GM18517 (cell line): ENCODE data around the gene RNF128.
"Not testable (repeated sequence)": the region's sequence is repeated elsewhere in the genome, so short reads cannot be mapped to it uniquely, and the experiment has no call there.

Source experiments
- ATAC-seq: cut with Tn5 transposase; IDR thresholded peaks from one replicate; pipeline ENCODE4 v1.9.1; 2021; ENCODE audit warnings: mild to moderate bottlenecking, moderate library complexity; ENCODE audit not compliant: unreplicated experiment

Gene RNF128

DNA sequence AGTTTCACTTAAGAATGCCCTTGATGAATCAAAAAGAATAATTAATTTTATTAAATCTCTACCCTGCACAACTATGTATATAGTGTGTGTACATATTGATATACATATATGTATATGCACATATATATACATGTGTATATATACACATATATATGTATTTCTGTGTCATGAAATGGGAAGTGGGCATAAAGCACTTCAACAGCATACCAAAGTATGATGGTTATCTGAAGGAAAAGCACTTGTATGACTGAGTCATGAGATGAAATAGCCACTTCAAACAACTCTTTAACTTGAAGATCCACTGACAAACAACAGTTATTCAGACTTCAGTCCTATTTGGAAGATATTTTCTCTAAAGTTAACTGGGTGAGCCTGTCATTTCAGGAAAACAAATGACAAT is 16.3 kb downstream of the RNF128 start:
- ATAC-seq, result no peak

DNA sequence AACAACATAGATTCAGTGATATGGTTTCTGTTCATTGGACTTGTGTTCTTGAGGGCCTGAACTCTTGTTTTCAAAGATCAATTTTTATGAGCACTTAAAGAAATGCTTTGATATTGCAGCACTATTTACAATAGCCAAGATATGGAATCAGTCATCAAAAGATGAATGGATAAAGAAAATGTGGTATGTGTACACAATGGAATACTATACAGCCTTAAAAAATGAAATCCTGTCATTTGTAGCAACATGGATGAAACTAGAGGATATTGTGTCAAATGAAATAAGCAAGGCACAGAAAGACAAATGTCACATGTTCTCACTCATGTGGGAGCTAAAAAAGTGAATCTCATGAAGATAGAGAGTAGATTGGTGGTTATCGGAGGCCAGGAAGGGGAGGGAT is 21.9 kb downstream of the RNF128 start:
- ATAC-seq, result no peak

DNA sequence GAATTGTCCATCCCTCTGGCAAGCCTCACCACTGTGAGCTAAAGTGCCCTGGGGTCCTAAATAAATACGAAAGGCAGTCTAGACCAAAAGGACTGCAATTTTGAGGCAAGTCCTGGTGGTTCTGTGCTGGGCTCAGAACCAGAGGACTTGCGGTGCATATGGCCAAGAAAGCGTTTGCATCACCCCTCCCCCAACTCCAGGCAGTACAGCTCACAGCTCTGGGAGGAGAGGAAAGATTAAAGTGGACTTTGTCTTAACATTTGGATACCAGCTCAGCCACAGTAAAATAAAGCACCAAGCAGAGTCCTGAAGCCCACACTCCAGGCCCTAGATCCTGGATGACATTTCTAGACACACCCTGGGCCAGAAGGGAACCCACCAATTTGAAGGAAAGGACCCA is 24.9 kb downstream of the RNF128 start:
- ATAC-seq, result no peak

DNA sequence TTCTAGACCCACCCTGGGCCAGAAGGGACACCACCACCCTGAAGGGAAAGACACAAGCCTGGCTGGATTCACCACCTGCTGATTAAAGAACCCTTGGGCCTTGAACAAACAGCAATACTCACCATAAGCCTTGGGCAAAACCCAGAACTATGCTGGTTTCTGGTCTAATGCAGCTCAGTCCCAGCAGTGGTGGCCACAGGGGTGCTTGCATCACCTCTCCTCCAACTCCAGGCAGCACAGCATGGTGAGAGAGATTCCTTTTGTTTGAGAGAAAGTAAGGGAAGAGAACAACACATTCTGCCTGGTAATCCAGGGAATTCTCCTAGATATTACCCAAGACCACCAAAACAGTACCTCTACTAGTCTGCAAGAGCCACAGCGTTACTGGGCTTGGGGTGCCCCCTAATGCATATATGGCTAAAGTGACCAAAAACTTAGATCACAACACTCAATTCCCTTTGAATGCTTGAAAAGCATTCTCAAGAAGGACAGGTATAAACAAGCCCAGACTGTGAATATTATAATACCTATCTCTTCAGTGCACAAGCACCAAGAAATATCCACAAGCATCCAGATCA is 25.7 kb downstream of the RNF128 start:
- no peak for ATAC-seq

DNA sequence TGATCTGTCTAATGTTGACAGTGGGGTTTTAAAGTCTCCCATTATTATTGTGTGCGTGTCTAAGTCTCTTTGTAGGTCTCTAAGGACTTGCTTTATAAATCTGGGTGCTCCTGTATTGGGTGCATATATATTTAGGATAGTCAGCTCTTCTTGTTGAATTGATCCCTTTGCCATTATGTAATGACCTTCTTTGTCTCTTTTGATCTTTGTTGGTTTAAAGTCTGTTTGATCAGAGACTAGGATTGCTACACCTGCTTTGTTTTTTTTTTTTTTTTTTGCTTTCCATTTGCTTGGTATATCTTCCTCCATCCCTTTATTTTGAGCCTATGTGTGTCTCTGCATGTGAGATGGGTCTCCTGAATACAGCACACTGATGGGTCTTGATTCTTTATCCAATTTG is 42.8 kb downstream of the RNF128 start:
- ATAC-seq, result not testable (repeated sequence)

DNA sequence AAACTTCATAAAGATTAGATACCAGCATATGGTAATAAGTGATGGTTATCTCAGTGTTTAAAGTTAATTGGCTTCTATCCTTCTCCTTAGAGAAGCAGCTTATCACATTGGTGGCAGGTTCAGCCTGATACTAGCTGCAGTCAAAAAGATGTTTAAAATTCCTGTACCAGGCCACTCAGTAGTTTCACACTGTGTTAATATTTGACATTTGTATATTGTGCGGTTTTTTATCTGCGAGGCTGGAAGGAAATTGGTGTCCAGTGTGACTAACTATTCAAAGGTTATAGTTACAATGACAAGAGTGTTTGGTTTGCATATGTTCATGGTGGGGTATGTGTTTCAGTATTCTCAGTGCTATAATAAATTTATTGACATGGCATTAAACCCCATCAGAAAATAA is 48.5 kb downstream of the RNF128 start:
- ATAC-seq, result no peak

DNA sequence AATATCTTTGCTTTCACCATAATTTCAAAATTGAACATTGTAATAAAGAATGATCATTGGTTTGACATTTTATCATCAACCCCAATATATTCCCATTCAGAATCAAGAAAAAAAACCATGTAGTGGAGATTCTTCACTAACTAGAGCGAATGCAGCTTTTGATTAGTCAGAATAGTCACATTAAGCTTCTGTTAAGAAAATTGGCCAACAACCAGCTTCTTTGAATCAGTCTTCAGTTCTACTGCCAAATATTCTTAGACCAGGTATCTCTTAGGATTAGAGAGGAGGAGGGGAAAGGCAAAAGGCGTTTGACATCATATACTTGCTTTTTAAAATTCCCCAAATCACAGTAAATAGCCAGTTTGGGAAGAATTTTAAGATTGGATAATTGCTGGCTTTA is 53.8 kb downstream of the RNF128 start:
- no peak for ATAC-seq

DNA sequence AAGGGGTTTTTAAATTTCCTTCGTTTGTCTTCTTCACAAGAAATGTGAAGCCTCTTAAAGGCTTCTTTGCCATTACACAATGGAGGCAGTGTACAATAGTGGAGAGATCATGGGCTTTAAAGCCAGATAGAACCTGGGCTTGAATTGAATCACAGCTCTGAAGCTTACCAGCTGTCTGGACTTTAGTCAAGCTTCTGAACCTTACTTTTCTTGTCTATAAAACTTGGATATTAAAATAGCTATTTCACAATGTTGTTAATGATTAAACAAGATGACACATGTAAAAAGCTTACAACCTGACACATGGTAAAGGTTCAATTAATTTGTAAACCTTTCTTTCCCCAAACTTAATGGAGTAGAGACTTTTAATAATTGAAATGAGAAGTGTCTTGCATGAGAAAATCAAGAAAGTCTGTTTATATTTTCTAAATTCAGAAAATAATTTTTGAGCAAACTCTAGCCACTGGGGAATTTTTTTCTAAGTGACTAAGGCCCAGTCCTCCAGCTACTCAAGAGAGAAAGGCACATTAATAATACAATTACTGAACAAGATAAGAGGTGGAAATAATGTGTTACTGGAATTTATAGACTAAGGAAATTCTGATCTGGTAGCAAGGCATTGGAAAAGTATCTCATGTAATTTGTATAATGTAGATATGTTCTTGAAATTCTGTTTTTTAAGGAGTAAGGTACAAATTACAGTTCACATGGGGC is 54.3 kb downstream of the RNF128 start:
- no peak for ATAC-seq

DNA sequence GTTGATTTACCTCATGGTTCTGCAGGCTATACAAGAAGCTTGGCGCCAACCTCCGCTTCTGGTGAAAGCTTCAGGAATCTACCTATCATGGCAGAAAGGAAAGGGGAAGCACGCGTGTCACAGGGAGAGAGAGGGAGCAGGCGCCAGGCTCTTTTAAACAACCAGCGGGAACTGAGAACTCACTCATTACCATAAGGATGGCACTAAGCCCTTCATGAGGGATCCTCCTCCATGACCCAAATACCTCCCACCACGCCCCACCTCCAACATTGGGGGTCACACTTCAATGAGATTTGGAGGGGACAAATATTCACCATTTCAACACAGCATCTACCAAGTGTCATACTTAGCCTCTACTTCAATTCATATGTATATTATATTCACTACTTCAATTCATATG is 57.2 kb downstream of the RNF128 start:
- ATAC-seq, result no peak

DNA sequence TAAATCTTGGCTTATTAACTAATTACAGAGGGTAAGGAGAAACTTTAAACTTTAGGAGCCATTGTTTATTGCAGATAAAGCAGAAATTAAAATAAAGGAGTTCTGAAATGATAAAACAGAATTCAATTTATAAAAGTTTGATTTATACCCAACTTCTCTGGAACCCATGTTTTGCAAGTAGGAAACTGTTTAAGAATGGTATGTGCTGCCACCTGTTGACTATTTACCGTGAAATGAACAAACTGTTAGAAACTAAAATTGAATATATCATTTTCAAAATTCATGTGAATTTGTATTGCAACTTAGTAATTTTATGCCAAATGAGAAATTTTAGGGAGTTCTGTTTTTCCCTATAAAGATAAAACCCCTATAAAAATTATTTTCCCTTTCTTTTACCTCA is 65.0 kb downstream of the RNF128 start:
- no peak for ATAC-seq

DNA sequence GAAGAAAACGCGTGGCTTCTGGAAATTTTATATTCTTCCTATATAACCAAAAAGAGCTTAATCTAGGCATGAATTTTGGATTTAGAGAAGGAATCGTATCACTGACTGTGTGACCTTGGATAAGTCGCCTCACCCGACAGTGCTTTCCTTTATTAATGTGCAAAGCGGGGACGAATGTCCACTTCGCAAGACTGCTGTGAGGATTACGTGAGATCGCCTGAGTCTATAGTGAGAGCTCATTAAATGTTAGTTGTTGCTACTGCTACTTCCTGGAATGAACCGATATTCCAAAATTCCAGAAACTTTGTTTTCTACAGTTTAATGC is 75.5 kb downstream of the RNF128 start:
- peak; percentile 31 for ATAC-seq

DNA sequence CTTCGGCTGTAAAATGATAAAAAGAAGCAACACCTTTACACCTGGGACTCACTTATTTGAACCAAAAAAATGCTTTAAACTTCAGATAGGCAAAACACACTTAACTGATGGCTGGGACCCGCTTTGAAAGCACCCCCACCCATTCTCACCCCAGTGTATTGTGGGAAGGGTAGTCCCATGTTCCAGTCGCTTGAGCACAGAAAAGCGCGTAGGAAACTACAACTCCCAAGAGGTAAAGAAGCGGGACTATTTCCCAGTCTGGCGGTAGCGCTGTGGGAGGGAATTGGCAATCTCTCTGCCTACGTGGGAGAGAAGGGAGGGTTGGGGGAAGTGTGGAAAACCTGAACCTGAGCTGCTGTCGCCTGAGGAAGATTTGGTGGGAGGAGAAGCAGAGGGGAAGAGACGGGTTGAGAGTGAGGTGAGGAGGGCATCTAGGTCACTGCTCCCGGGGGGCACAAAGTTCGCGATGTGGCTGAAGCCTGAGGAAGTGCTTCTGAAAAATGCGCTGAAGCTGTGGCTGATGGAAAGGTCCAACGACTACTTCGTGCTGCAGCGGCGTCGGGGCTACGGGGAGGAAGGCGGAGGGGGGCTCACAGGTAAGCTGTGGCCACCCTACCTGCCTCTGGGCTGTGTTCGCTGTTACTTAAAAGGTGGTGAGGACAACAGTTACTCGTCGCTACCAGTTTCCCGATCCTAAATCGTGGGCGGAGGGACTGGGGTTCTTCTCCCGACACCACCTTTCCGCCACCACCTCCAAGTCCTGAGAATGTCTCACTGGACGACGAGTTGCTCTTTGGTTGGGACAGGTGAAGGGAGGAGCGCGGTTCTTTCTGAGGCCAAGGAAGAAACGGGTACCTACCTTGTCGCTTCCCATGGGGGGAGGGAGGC is 76.1 kb downstream of the RNF128 start, which contains the start of gene TBC1D8B:
TBC1D8B (plus strand) TSS at position 286 of the 888 bp plus-strand sequence; CDS start at position 467, 181 bp downstream.
- ATAC-seq, result peak; percentile 95

DNA sequence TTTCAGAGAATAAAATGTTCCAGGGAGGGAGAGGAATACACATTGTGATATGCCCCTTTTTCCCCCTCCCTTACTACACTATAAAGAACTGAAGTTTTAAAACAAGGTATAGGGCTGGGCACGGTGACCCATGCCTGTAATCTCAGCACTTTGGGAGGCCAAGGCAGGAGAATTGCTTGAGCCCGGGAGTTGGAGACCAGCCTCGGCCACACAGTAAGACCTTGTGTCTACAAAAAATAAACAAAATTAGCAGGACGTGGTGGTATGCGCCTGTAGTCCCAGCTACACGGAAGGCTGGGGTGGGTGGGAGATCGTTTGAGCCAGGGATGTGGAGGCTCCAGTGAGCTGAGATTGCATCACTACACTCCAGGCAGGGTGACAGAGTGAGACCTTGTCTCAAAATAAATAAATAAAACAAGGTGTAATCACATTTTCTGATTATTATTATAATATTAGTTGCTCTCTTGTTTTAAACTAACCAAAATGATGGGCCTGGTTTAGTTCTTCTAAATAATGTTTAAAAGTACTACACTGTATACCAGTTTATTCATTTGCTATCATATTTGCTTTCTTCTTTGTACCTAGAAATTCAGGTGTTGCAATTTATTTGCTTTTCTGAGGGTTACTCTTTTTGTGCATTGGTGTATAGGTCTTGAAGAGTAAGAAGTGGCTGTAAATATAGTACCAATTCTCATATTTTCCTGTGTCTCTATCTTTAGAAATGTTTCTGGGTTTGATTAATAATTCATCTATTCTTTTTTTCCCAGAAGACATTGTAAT is 84.8 kb downstream of the RNF128 start:
- no peak for ATAC-seq

DNA sequence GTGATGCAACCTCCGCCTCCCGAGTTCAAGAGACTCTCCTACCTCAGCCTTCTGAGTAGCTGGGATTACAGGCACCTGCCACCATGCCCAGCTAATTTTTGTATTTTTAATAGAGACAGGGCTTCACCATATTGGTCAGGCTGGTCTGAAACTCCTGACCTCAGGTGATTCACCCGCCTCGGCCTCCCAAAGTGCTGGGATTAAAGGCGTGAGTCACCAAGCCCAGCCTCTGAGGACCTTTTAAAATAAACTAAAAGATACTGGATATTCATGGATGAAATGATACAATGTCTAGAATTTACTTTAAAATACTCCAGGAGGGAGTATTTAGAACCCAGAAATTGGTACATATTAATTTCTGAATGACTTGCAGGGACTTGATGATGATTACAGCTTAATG is 86.4 kb downstream of the RNF128 start:
- ATAC-seq, result not testable (repeated sequence)

DNA sequence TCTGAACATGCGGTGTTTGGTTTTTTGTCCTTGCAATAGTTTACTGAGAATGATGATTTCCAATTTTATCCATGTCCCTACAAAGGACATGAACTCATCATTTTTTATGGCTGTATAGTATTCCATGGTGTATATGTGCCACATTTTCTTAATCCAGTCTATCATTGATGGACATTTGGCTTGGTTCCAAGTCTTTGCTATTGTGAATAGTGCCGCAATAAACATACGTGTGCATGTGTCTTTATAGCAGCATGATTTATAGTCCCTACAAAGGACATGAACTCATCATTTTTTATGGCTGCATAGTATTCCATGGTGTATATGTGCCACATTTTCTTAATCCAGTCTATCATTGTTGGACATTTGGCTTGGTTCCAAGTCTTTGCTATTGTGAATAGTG is 87.6 kb downstream of the RNF128 start:
- ATAC-seq, result not testable (repeated sequence)
